Measurements from ENCODE around the gene TOR1A. TPM values are rescaled to one million over a fixed set of nuclear protein-coding genes. Genes with fewer than 3 reads are reported as not detected.

The TOR1A gene, protein sequence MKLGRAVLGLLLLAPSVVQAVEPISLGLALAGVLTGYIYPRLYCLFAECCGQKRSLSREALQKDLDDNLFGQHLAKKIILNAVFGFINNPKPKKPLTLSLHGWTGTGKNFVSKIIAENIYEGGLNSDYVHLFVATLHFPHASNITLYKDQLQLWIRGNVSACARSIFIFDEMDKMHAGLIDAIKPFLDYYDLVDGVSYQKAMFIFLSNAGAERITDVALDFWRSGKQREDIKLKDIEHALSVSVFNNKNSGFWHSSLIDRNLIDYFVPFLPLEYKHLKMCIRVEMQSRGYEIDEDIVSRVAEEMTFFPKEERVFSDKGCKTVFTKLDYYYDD
- 10 to 100 TPM; 15.6 to 56.5 (median 34.7) TPM for total RNA-seq

DNA sequence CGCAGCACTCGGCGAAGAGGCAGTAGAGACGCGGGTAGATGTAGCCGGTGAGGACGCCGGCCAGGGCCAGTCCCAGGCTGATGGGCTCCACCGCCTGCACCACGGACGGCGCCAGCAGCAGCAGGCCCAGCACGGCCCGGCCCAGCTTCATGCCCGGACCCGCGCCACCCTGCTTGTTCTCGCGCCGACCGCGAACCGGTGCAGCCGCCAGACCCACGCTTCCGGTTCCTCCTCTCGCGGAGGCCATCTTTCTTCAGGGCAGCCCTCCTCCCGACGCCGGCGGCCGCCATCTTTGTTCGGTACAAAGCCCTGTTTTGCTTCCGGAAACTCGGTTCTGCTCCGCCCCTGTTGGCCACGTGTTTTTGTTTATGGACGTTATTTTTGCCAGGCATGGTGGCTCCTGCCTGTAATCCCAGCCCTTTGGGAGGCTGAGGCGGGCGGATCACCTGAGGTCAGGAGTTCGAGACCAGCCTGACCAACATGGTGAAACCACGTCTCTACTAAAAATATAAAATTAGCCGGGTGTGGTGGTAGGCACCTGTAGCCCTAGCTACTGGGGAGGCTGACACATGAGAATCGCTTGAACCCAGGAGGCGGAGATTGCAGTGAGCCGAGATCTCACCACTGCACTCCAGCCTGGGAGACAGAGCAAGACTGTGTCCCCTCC lies at the start of gene TOR1A:
TSS of gene TOR1A (minus strand) at position 202 of the 667 bp plus-strand sequence. CDS start at position 151, 51 bp downstream.
- TF ChIP-seq, protein P1, sequence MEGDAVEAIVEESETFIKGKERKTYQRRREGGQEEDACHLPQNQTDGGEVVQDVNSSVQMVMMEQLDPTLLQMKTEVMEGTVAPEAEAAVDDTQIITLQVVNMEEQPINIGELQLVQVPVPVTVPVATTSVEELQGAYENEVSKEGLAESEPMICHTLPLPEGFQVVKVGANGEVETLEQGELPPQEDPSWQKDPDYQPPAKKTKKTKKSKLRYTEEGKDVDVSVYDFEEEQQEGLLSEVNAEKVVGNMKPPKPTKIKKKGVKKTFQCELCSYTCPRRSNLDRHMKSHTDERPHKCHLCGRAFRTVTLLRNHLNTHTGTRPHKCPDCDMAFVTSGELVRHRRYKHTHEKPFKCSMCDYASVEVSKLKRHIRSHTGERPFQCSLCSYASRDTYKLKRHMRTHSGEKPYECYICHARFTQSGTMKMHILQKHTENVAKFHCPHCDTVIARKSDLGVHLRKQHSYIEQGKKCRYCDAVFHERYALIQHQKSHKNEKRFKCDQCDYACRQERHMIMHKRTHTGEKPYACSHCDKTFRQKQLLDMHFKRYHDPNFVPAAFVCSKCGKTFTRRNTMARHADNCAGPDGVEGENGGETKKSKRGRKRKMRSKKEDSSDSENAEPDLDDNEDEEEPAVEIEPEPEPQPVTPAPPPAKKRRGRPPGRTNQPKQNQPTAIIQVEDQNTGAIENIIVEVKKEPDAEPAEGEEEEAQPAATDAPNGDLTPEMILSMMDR (IDR thresholded peaks at IDR 0.05) = peak in 2 of 6 experiments; percentile 8 to 24
- peak; percentile 88 to 92 for TF ChIP-seq POLR2AphosphoS5 (IDR thresholded peaks at IDR 0.05)
- TF ChIP-seq POLR2A (IDR thresholded peaks at IDR 0.05) = peak in 3 of 4 donors; percentile 41 to 80 (median 69)
- TF ChIP-seq EP300 (IDR thresholded peaks at IDR 0.05) = no peak
- 7 to 13% methylated on average over 12 to 35 of the region's 47 CpGs for WGBS, 2 donors
- Histone ChIP-seq H3K36me3 (peaks cover 11 to 59% (median 39%) of the 10 kb centered on the region in 4 donors), H3K9me3 (no peaks in the 10 kb centered on the region), H3K27ac (peak within 1 kb of the TSS; percentile 76 to 94 (median 86)), H3K4me3 (peak within 1 kb of the TSS; percentile 61 to 99 (median 84)), H3K4me1 (peaks cover 7 to 13% (median 10%) of the 10 kb centered on the region in 4 donors), H3K27me3 (no peaks in the 10 kb centered on the region)
- peak; percentile 95 to 98 for DNase-seq
- peak; percentile 97 to 98 for ATAC-seq (ENCODE audit: low FRiP score in 2 of 2)

DNA sequence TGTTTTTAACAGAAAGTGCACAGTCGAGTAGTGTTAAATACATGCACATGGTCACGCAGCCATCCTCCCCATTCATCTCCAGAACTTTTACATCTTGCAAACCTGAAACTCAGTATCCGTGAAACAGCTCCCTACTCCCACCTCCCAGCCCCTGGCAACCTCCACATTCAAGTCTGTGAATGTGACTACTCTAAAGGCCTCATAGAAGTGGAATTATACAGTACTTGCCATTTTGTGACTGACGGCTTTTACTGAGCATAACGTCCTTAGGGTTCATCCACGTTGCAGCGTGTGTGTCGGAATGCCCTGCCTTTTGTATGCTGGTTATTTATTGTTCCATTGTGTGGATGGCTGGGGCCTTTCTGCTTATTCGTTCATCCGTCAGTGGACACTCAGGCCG lies 47.1 kb upstream of the TOR1A start:
- Histone ChIP-seq H3K36me3 (peaks cover 0 to 54% (median 37%) of the 10 kb centered on the region in 4 donors), H3K4me1 (no peaks in the 10 kb centered on the region), H3K27me3 (no peaks in the 10 kb centered on the region), H3K27ac (no peak overlapping the region), H3K4me3 (no peak overlapping the region), H3K9me3 (no peaks in the 10 kb centered on the region)
- ATAC-seq (ENCODE audit: low FRiP score in 2 of 2) = no peak
- TF ChIP-seq, protein P1 (IDR thresholded peaks at IDR 0.05) = no peak
- TF ChIP-seq EP300 (IDR thresholded peaks at IDR 0.05) (no peak), POLR2A (IDR thresholded peaks at IDR 0.05) (no peak), POLR2AphosphoS5 (IDR thresholded peaks at IDR 0.05) (no peak)
- DNase-seq = no peak
- 93 to 94% methylated on average over 10 of the region's 11 CpGs for WGBS, 2 donors

DNA sequence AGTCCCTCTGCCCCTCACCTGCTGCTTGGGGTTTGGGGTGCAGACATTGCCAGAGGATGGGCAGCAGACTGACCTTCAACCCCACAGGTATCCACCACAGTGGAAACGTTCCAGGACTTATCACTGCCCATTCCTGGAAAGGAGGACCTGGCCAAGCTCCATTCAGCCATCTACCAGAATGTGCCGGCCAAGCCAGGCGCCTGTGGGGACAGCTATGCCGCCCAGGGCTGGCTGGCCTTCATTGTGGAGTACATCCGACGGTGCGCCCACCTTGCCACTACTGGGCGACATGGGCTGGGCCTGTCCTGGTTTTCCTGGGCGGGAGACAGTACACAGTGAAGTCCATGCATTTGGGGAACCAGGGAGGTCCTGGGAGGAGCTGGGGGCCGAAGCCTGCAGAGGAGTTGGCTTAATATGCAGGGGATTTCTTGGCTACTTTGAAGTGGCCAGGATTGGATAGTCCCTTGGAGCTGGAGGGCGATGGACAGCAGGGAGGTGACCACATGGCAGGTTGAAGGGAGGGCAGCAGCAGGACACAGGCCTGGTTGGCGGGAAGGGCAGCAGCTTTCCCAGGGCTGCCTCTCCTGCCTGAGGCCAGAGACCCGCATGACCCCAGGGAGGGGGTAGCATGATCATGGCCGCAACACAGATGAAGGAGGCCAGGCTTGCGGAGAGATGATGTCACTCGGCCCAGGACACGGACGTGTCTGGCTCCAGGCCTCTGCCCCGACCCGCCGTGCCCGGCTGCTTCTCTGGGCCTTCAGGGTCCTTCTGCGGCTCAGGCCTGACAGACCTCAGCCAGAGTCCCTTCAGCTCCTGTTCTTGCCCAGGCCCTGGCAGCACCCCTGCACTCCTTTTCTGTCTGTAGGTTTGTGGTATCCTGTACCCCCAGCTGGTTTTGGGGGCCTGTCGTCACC lies 45.9 kb upstream of the TOR1A start:
- Histone ChIP-seq H3K27ac (peak overlapping the region in 2 of 4 donors; percentile 53 to 75), H3K4me3 (no peak overlapping the region), H3K27me3 (no peaks in the 10 kb centered on the region), H3K4me1 (no peaks in the 10 kb centered on the region), H3K36me3 (peaks cover 0 to 54% (median 32%) of the 10 kb centered on the region in 4 donors), H3K9me3 (no peaks in the 10 kb centered on the region)
- WGBS, 2 donors = 93 to 98% methylated on average over 8 to 23 of the region's 24 CpGs
- peak in 1 of 2 donors; percentile 6 for ATAC-seq (ENCODE audit: low FRiP score in 2 of 2)
- TF ChIP-seq, protein P1 (IDR thresholded peaks at IDR 0.05) = no peak
- TF ChIP-seq POLR2AphosphoS5 (IDR thresholded peaks at IDR 0.05) = no peak
- no peak for TF ChIP-seq EP300 (IDR thresholded peaks at IDR 0.05)
- no peak for TF ChIP-seq POLR2A (IDR thresholded peaks at IDR 0.05)
- peak in 1 of 2 donors; percentile 67 for DNase-seq

DNA sequence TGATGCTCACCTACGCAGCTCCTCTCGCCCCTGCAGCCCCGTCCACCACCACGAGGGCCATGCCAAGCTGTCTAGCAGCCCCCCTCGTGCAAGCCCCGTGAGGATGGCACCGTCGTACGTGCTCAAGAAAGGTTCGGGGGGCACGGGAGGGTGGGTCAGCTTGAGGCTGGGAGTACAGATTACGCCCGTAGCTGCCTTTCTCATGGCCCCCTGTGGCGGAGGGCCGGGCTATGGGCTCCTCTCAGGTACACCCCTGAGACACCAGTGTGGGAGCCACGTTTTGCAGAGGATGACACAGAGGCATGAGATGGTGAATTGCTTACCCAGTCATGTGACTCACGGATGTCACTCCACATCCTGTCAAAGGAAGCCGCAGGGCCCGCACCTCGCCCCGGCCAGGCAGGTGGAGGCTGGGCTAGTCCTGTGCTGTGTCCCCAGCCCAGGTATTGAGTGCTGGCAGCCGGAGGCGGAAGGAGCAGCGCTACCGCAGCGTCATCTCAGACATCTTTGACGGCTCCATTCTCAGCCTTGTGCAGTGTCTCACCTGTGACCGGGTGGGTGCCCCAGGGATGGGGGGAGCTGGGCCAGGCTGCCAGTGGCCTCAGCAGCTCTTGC lies 45.0 kb upstream of the TOR1A start:
- Histone ChIP-seq H3K9me3 (no peaks in the 10 kb centered on the region), H3K4me1 (no peaks in the 10 kb centered on the region), H3K36me3 (peaks cover 0 to 47% (median 26%) of the 10 kb centered on the region in 4 donors), H3K4me3 (no peak overlapping the region), H3K27ac (peak overlapping the region in 2 of 4 donors; percentile 53 to 75), H3K27me3 (no peaks in the 10 kb centered on the region)
- no peak for TF ChIP-seq EP300 (IDR thresholded peaks at IDR 0.05)
- TF ChIP-seq POLR2A (IDR thresholded peaks at IDR 0.05) = no peak
- TF ChIP-seq POLR2AphosphoS5 (IDR thresholded peaks at IDR 0.05) = no peak
- TF ChIP-seq, protein P1 (IDR thresholded peaks at IDR 0.05) = no peak
- WGBS, 2 donors = 82 to 98% methylated on average over 15 to 27 of the region's 28 CpGs
- DNase-seq (peak; percentile 55 to 90), ATAC-seq (ENCODE audit: low FRiP score in 2 of 2) (peak; percentile 45 to 58)
